GM23338 (cell line): ENCODE results near the gene NELL2. TPM values are rescaled to one million over a fixed set of nuclear protein-coding genes. Genes with fewer than 3 reads are reported as not detected.

ENCODE experiments used
- ATAC-seq: fragments of 200-7000 bp; cut with Tn5 transposase; 3 replicates; pipeline ENCODE4 v1.9.1; 2020
- DNase-seq: peaks from one replicate; pipeline ENCODE4 v3.0.0-alpha.2; 2015; ENCODE audit warnings: low spot score
- H2AFZ ChIP-seq: fragments of 200-600 bp; sonication (generic); 2 replicates; pipeline ENCODE4 v1.8.0; 2016; ENCODE audit warnings: antibody characterized with exemption, mild to moderate bottlenecking, moderate library complexity
- H3F3A ChIP-seq: fragments of 200-600 bp; sonication (generic); replicated peaks from 2 replicates; pipeline ENCODE4 v1.8.0; 2017; ENCODE audit warnings: antibody characterized with exemption, mixed run types, low read depth
- H3K27ac ChIP-seq: fragments of 200-600 bp; sonication (generic); 2 replicates; pipeline ENCODE4 v1.6.1; 2016; ENCODE audit warnings: low read depth
- H3K27me3 ChIP-seq: fragments of 200-600 bp; sonication (generic); 2 replicates; pipeline ENCODE4 v1.8.0; 2016; ENCODE audit warnings: mild to moderate bottlenecking, mixed run types, moderate library complexity; ENCODE audit not compliant: insufficient read depth
- H3K36me3 ChIP-seq: fragments of 200-600 bp; sonication (generic); 2 replicates; pipeline ENCODE4 v1.8.0; 2016; ENCODE audit warnings: mild to moderate bottlenecking; ENCODE audit not compliant: insufficient read depth
- H3K4me1 ChIP-seq: fragments of 200-600 bp; sonication (generic); 2 replicates; pipeline ENCODE4 v1.8.0; 2016; ENCODE audit warnings: mild to moderate bottlenecking, moderate library complexity; ENCODE audit not compliant: insufficient read depth
- H3K4me2 ChIP-seq: fragments of 200-600 bp; sonication (generic); 2 replicates; pipeline ENCODE4 v1.7.1; 2017; ENCODE audit warnings: mixed run types
- H3K4me3 ChIP-seq: fragments of 200-600 bp; sonication (generic); 2 replicates; pipeline ENCODE4 v1.6.1; 2016; ENCODE audit warnings: mixed run types
- H3K79me2 ChIP-seq: fragments of 200-600 bp; sonication (generic); replicated peaks from 2 replicates; pipeline ENCODE4 v1.8.0; 2017; ENCODE audit warnings: mild to moderate bottlenecking; ENCODE audit not compliant: insufficient read depth
- H3K9me2 ChIP-seq: fragments of 200-600 bp; sonication (generic); 2 replicates; pipeline ENCODE4 v1.8.0; 2017; ENCODE audit not compliant: insufficient read depth
- H4K20me1 ChIP-seq: fragments of 200-600 bp; sonication (generic); replicated peaks from 2 replicates; pipeline ENCODE4 v1.8.0; 2017; ENCODE audit warnings: mild to moderate bottlenecking; ENCODE audit not compliant: insufficient read depth
- H3K27ac Mint-ChIP-seq: 2 replicates; pipeline ENCODE4 v1.8.0; 2020; ENCODE audit warnings: inconsistent platforms, mild to moderate bottlenecking, moderate library complexity, mixed read lengths
- H3K27me3 Mint-ChIP-seq: 3 replicates; pipeline ENCODE4 v1.8.0; 2022; ENCODE audit warnings: low read depth, mild to moderate bottlenecking, moderate library complexity, mixed read lengths, inconsistent platforms; ENCODE audit not compliant: insufficient read depth, poor library complexity
- H3K36me3 Mint-ChIP-seq: 3 replicates; pipeline ENCODE4 v1.8.0; 2021; ENCODE audit warnings: low read depth, mild to moderate bottlenecking, inconsistent platforms, moderate library complexity, mixed read lengths
- H3K4me1 Mint-ChIP-seq: 3 replicates; pipeline ENCODE4 v1.8.0; 2020; ENCODE audit warnings: mild to moderate bottlenecking, inconsistent platforms, mixed read lengths
- H3K4me3 Mint-ChIP-seq: 3 replicates; pipeline ENCODE4 v1.8.0; 2021; ENCODE audit warnings: moderate library complexity, mild to moderate bottlenecking, inconsistent platforms, mixed read lengths
- H3K9me3 Mint-ChIP-seq: 3 replicates; pipeline ENCODE4 v1.8.0; 2020; ENCODE audit warnings: moderate library complexity, mild to moderate bottlenecking, inconsistent platforms, mixed read lengths
- CREB1 ChIP-seq: fragments of 250-450 bp; sonication (Bioruptor Pico); IDR thresholded peaks from 2 replicates; pipeline ENCODE4 v1.5.0; 2020; ENCODE audit warnings: low read depth, mild to moderate bottlenecking, moderate library complexity
- CTCF ChIP-seq, 2 experiments: fragments of 200-600 bp in 1 of 2; sonication (generic) in 1 of 2; conservative IDR thresholded peaks; 2 replicates each; pipeline versions ENCODE4 v1.5.1 to v1.6.1; 2016 to 2017; ENCODE audit warnings: antibody characterized with exemption in 2 of 2, low read depth in 2 of 2, mild to moderate bottlenecking in 2 of 2, moderate library complexity in 1 of 2
- ETS1 ChIP-seq: IDR thresholded peaks from 2 replicates; pipeline ENCODE4 v1.6.1; 2016; ENCODE audit warnings: antibody characterized with exemption
- EZH2 ChIP-seq: fragments of 200-600 bp; sonication (generic); IDR thresholded peaks from one replicate; pipeline ENCODE4 v1.8.0; 2017; ENCODE audit warnings: antibody characterized with exemption, mild to moderate bottlenecking, low read depth; ENCODE audit not compliant: unreplicated experiment
- EZH2phosphoT487 ChIP-seq: fragments of 200-600 bp; sonication (generic); IDR thresholded peaks from one replicate; pipeline ENCODE4 v1.8.1; 2018; ENCODE audit warnings: antibody characterized with exemption; ENCODE audit not compliant: unreplicated experiment
- JUNB ChIP-seq: IDR thresholded peaks from one replicate; pipeline ENCODE4 v1.6.1; 2016; ENCODE audit warnings: antibody characterized with exemption; ENCODE audit not compliant: unreplicated experiment
- NANOG ChIP-seq: IDR thresholded peaks from 2 replicates; pipeline ENCODE4 v1.6.1; 2016; ENCODE audit warnings: antibody characterized with exemption, borderline replicate concordance
- POLR2AphosphoS5 ChIP-seq: IDR thresholded peaks from 2 replicates; pipeline ENCODE4 v1.6.1; 2016; ENCODE audit warnings: antibody characterized with exemption, low read depth
- REST ChIP-seq: IDR thresholded peaks from one replicate; pipeline ENCODE4 v1.6.1; 2018; ENCODE audit warnings: antibody characterized with exemption; ENCODE audit not compliant: unreplicated experiment
- STAT1 ChIP-seq: IDR thresholded peaks from one replicate; pipeline ENCODE4 v1.6.1; 2016; ENCODE audit warnings: antibody characterized with exemption; ENCODE audit not compliant: unreplicated experiment
- ZNF114 ChIP-seq: fragments of 250-450 bp; sonication (Bioruptor Pico); IDR thresholded peaks from 2 replicates; pipeline ENCODE4 v1.5.0; 2020; ENCODE audit warnings: mild to moderate bottlenecking, moderate library complexity
- ZNF331 ChIP-seq: fragments of 250-450 bp; sonication (Bioruptor Pico); IDR thresholded peaks from 2 replicates; pipeline ENCODE4 v1.5.0; 2020; ENCODE audit warnings: low read depth, mild to moderate bottlenecking, moderate library complexity
- ZNF462 ChIP-seq: fragments of 250-450 bp; sonication (Bioruptor Pico); IDR thresholded peaks from 2 replicates; pipeline ENCODE4 v1.5.0; 2020; ENCODE audit warnings: mild to moderate bottlenecking, moderate library complexity
- polyA plus RNA-seq: library from polyadenylated mRNA; unstranded; fragments of >200 nt; fragmentation: Nextera tagmentation; extraction: Ambion mirVana; gene quantifications from 2 replicates; pipeline ENCODE4 v1.2.1, GENCODE V29; 2016
- total RNA-seq: library from RNA; depleted of rRNA; stranded (reverse); fragments of >200 nt; shearing (Covaris generic); gene quantifications from 2 replicates; pipeline ENCODE4 v1.2.3, GENCODE V29; 2014

Gene NELL2
- total and polyA plus RNA-seq, 2 experiments from 2014 or later: 25.1 to 99.5 TPM

GRCh38 chr12:44509471-44509870 lies 366.6 kb downstream of the NELL2 start:
- no peak for ATAC-seq
- Histone ChIP-seq H3K79me2 (no peaks in the 10 kb centered on the region), H3K27ac (no peak overlapping the region), H2AFZ (no peak overlapping the region), H3K4me1 (no peaks in the 10 kb centered on the region), H3K4me3 (no peak overlapping the region), H3K4me2 (no peak overlapping the region), H3F3A (no peaks in the 10 kb centered on the region), H3K9me2 (peaks cover 5% of the 10 kb centered on the region; the same call in 1 of the 2 replicates), H3K36me3 (no peaks in the 10 kb centered on the region), H3K27me3 (no peaks in the 10 kb centered on the region), H4K20me1 (no peaks in the 10 kb centered on the region)
- no peaks in the 10 kb centered on the region for H3K36me3 Mint-ChIP-seq
- no peaks in the 10 kb centered on the region for H3K9me3 Mint-ChIP-seq
- H3K4me1 Mint-ChIP-seq: peaks cover 5% of the 10 kb centered on the region; the same call in 2 of the 3 replicates
- H3K27me3 Mint-ChIP-seq: no peaks in the 10 kb centered on the region
- peak; percentile 7 for DNase-seq
- H3K27ac Mint-ChIP-seq: peak overlapping the region; percentile 22
- no peak for TF ChIP-seq EZH2phosphoT487
- no peak for TF ChIP-seq STAT1
- no peak for TF ChIP-seq ZNF114 (CRISPR knock-in tag)
- no peak for TF ChIP-seq CREB1
- no peak for TF ChIP-seq POLR2AphosphoS5
- TF ChIP-seq ZNF462 (CRISPR knock-in tag): no peak
- no peak for TF ChIP-seq ETS1
- no peak for TF ChIP-seq ZNF331
- no peak for TF ChIP-seq CTCF (conservative IDR thresholded peaks at IDR 0.05; ENCODE audit: low read depth in 2 of 2)
- TF ChIP-seq REST: no peak
- no peak for TF ChIP-seq EZH2
- no peak for TF ChIP-seq NANOG
- no peak for TF ChIP-seq JUNB
- H3K4me3 Mint-ChIP-seq: no peak overlapping the region
